Stomach (tissue), 4 donors: ENCODE measurements around the gene NKAIN4.

Experiments
- CTCF ChIP-seq, 7 experiments: fragments of 450-650 bp in 4 of 7; fragments of 200-600 bp in 3 of 7; sonication (generic) in 3 of 7; IDR thresholded peaks; one replicate each; pipeline ENCODE4 v1.5.1; 2016 to 2019; ENCODE audit warnings: antibody characterized with exemption in 7 of 7, control low read depth in 2 of 7, mild to moderate bottlenecking in 1 of 7
- EP300 ChIP-seq: sonication (generic); formaldehyde crosslinking; IDR thresholded peaks from one replicate; pipeline ENCODE4 v1.6.1; 2017; ENCODE audit warnings: antibody characterized with exemption
- POLR2A ChIP-seq, 4 donors: fragments of 450-650 bp; IDR thresholded peaks; one replicate each; pipeline ENCODE4 v1.6.1; 2016; ENCODE audit warnings: antibody characterized with exemption in 4 of 4, control low read depth in 2 of 4, mild to moderate bottlenecking in 1 of 4, moderate library complexity in 1 of 4
- POLR2AphosphoS5 ChIP-seq, 3 donors: sonication (generic); formaldehyde crosslinking; IDR thresholded peaks; one replicate each; pipeline ENCODE4 v1.6.1; 2016; ENCODE audit warnings: antibody characterized with exemption in 3 of 3

- no peak for TF ChIP-seq CTCF (IDR thresholded peaks at IDR 0.05)
- no peak for TF ChIP-seq POLR2A (IDR thresholded peaks at IDR 0.05)
- no peak for TF ChIP-seq POLR2AphosphoS5 (IDR thresholded peaks at IDR 0.05)
- no peak for TF ChIP-seq EP300
Measured at GRCh38 chr20:63246490-63247288, 7.6 kb downstream of the NKAIN4 start.
